Omental fat pad (tissue), 4 donors: Measurements from ENCODE around the gene SH3PXD2B. TPM values are rescaled to one million over a fixed set of nuclear protein-coding genes. Genes with fewer than 3 reads are reported as not detected.
"Not testable (repeated sequence)": the region's sequence is repeated elsewhere in the genome, so short reads cannot be mapped to it uniquely, and the experiment has no call there.

Experiments
- ATAC-seq: fragments of 150-250 bp; one replicate; pipeline ENCODE4 v1.9.1; 2016; ENCODE audit warnings: mild to moderate bottlenecking, moderate library complexity; ENCODE audit not compliant: low FRiP score
- DNase-seq: peaks from one replicate; pipeline ENCODE4 v3.0.0-alpha.2; 2019; ENCODE audit warnings: low spot score
- CTCF ChIP-seq, 3 donors: fragments of 450-650 bp; IDR thresholded peaks; one replicate each; pipeline ENCODE4 v1.5.1; 2016 to 2017; ENCODE audit warnings: antibody characterized with exemption in 3 of 3, mild to moderate bottlenecking in 3 of 3, moderate library complexity in 2 of 3
- total RNA-seq, 4 donors: library from RNA; depleted of rRNA; stranded (reverse); fragments of >200 nt; gene quantifications; one replicate each; pipeline ENCODE4 v1.1.0, GENCODE V29; 2016

Gene SH3PXD2B
- total RNA-seq, 4 donors from 2014 or later = 29.3 to 47.1 (median 44.3) TPM

- no peak for TF ChIP-seq CTCF (IDR thresholded peaks at IDR 0.05)
- no peak for DNase-seq
- ATAC-seq = no peak
Observed at GRCh38 chr5:172336676-172337285, 117.5 kb downstream of the SH3PXD2B start.

DNA sequence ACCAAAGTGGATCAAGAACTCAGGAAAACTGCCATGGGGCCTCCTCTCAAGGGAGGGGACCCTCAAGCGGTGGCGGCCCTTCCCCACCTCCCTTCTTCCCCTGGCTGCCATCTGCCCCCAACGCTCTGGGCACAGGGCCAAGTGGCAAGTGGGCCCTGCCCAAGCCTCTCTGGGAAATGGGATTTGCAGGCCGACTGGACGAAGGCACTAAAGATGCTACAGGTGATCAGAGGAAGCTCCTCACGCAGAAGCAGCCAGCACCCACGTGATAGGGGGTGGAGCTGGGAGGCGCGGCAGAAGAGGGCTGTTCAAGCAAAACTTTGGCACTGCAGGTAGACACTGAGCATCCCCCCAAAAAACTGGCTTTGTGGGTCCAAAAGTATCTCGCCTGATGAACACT, 118.1 kb downstream of the SH3PXD2B start:
- no peak for TF ChIP-seq CTCF (IDR thresholded peaks at IDR 0.05)
- ATAC-seq (no peak), DNase-seq (no peak)

DNA sequence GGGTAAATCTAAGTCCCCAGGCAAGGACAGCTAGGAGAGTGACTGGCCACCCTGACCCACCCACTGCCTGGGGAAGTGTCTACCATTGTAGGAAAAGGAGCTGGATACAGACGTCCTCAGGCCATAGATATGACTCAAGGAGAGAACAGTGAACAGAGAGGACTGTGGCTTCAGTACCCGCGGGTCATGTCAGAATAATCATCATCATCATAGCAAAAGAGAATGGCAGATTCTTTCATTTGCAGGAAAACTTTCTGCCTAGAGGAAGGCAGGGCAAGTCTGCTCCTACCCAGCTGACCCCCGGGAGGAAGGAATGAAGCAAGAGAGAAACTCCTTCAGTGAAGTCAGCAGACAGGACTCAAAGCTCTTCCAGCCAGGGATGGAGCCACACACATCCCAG, 118.6 kb downstream of the SH3PXD2B start:
- no peak for TF ChIP-seq CTCF (IDR thresholded peaks at IDR 0.05)
- no peak for DNase-seq
- ATAC-seq = no peak

GRCh38 chr5:172334641-172335040, 119.7 kb downstream of the SH3PXD2B start:
- no peak for DNase-seq
- ATAC-seq = no peak
- TF ChIP-seq CTCF (IDR thresholded peaks at IDR 0.05) = no peak

GRCh38 chr5:172334196-172334595, 120.1 kb downstream of the SH3PXD2B start:
- no peak for TF ChIP-seq CTCF (IDR thresholded peaks at IDR 0.05)
- no peak for ATAC-seq

GRCh38 chr5:172326901-172327300, 127.4 kb downstream of the SH3PXD2B start:
- DNase-seq, ATAC-seq: not testable (repeated sequence)

More at GRCh38 chr5:172334196-172334595, 120.1 kb downstream of the SH3PXD2B start:
- DNase-seq = no peak

- TF ChIP-seq CTCF (IDR thresholded peaks at IDR 0.05) = no peak
- DNase-seq (no peak), ATAC-seq (no peak)
Observed at GRCh38 chr5:172325452-172325851, 128.9 kb downstream of the SH3PXD2B start.
